Bone marrow (tissue), 2 donors: ENCODE measurements around the gene RRAS.
"Not testable (repeated sequence)": the region's sequence is repeated elsewhere in the genome, so short reads cannot be mapped to it uniquely, and the experiment has no call there.

Experiments used
- DNase-seq, 2 donors: peaks; one replicate each; lab custom pipeline; 2025; lab: John Stamatoyannopoulos, UW

RRAS gene

DNA sequence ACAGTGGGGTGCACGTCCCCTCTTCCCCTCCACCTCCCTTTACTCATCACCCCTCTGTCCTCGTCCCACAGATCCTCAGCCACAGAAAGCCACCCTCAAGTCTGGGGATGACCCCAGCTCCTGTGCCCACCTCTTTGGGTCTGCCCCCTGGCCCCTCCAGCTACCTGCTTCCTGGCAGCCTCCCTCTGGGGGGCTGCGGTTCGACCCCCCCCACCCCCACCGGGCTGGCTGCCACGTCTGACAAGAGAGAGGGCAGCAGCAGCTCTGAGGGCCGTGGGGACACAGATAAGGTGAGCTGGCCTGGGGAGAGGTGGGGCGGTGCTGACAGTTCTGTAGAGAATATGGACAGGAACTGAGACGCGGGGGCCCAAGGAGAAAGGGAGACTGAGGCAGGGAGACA, 14.6 kb upstream of the RRAS start:
- no peak for DNase-seq

DNA sequence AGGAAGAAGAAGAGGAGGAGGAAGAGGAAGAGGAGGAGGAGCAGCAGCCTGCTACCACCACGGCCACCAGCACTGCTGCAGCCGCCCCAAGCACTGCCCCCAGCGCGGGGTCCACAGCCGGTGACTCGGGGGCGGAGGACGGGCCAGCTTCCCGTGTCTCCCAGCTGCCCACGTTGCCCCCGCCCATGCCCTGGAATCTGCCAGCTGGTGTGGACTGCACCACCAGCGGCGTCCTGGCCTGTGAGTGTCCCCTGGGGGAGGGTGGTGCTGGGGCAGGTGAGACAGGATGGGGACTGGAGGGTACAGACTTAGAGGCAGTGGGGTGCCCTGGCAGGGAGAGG, 13.5 kb upstream of the RRAS start:
- DNase-seq: no peak

DNA sequence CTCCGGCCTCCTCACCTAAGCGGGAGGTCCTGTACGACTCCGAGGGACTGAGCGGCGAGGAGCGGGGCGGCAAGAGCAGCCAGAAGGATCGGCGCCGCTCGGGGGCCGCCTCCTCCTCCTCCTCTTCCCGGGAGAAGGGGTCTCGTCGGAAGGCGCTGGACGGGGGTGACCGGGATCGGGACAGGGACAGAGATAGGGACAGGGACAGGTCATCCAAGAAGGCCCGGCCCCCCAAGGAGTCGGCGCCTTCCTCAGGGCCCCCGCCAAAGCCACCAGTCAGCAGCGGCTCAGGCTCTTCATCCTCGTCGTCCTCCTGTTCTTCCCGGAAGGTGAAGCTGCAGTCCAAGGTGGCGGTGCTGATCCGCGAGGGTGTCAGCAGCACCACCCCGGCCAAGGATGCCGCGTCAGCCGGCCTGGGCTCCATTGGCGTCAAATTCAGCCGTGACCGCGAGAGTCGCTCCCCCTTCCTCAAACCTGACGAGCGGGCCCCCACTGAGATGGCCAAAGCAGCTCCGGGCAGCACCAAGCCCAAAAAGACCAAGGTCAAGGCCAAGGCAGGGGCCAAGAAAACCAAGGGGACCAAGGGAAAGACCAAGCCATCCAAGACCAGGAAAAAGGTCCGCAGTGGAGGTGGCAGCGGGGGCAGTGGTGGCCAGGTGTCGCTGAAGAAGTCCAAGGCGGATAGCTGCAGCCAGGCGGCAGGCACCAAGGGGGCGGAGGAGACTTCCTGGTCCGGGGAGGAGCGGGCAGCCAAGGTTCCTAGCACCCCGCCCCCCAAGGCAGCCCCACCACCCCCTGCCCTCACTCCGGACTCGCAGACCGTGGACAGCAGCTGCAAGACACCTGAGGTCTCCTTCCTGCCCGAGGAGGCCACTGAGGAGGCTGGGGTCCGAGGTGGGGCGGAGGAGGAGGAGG, 12.9 kb upstream of the RRAS start:
- no peak for DNase-seq

DNA sequence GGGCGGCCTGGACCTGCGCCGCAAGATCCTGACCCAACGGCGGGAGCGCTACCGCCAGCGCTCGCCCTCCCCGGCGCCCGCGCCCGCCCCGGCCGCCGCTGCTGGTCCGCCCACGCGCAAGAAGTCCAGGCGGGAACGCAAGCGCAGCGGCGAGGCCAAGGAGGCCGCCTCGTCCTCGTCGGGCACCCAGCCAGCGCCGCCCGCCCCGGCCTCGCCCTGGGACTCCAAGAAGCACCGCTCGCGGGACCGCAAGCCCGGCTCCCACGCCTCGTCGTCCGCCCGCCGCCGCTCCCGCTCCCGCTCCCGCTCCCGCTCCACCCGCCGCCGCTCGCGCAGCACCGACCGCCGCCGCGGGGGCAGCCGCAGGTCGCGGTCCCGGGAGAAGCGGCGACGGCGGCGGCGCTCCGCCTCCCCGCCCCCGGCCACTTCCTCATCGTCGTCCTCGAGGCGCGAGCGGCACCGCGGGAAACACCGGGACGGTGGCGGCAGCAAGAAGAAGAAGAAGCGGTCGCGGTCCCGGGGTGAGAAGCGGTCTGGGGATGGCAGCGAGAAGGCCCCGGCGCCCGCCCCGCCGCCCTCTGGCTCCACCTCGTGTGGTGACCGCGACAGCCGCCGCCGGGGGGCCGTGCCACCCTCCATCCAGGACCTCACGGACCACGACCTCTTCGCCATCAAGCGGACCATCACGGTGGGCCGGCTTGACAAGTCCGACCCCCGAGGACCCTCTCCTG, 12.0 kb upstream of the RRAS start:
- no peak for DNase-seq

DNA sequence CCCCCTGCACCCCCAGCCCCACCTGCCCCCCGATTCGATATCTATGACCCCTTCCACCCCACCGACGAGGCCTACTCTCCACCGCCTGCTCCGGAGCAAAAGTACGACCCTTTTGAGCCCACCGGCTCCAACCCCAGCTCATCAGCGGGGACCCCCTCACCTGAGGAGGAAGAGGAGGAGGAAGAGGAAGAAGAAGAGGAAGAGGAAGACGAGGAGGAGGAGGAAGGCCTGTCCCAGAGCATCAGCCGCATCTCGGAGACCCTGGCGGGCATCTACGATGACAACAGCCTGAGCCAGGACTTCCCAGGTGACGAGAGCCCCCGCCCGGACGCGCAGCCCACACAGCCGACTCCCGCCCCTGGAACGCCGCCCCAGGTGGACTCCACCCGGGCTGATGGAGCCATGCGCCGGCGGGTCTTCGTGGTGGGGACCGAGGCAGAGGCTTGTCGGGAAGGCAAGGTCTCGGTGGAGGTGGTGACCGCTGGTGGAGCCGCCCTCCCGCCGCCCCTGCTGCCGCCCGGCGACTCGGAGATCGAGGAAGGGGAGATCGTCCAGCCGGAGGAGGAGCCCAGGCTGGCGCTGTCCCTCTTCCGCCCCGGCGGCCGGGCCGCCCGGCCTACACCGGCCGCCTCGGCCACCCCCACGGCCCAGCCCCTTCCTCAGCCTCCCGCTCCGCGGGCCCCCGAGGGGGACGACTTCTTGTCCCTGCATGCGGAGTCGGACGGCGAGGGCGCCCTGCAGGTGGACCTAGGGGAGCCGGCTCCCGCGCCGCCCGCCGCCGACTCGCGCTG, 11.3 kb upstream of the RRAS start:
- no peak for DNase-seq

DNA sequence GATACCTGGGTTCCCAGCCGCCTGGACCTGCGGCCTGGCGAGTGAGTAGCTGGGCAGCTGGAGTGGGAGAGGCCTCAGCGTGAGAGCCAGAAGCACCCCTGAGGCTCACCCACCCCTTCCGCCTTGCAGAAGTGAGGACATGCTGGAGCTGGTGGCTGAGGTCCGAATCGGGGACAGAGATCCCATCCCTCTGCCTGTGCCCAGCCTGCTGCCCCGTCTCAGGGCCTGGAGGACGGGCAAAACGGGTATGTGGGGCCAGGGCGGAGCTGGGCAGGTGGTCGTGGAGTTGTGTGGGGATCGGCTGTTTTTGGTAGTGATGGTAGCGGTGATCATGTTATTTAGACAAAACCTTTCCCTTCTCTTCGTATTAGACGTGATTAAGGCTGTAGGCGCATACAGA, 6.6 kb upstream of the RRAS start:
- no peak for DNase-seq

DNA sequence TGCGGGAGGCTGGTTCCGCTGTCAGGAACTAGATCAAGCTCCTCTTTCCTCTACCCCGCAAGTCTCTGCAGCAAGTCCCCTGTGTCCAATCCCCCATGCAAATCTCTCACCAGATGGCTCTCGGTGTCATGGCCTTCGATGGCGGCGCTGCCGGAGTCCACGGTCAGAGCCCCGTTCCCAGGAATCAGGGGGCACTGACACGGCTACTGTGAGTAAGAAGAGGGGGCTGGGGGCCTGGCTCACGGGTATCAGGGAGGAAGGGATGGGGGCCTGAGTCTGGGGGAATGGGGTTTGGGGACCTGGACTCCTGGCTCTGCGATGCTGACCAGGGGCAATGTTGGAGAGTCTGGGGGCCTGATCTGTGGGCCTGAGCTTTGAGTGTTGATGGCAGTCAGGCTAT, 6.1 kb upstream of the RRAS start:
- DNase-seq: no peak

DNA sequence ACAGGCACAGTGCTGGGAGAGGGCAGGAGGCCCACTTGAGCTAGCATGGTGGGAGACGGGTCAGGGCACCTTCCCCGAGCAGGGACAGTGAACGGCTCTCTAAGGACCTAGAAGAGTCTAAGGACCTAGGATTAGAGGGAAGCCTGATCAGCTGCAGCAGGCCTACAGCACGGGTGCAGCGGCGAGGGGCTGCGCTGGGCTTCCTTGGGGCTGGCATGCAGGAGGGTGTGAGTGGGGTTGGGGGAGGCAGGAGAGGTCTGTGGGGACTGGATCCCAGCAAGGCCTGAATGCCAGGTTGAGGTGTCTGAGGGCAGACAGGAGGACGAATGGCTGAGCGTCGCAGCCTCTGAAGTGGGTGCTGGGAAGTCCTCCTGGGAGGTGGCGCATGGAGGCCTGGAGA, 5.6 kb upstream of the RRAS start:
- no peak for DNase-seq

DNA sequence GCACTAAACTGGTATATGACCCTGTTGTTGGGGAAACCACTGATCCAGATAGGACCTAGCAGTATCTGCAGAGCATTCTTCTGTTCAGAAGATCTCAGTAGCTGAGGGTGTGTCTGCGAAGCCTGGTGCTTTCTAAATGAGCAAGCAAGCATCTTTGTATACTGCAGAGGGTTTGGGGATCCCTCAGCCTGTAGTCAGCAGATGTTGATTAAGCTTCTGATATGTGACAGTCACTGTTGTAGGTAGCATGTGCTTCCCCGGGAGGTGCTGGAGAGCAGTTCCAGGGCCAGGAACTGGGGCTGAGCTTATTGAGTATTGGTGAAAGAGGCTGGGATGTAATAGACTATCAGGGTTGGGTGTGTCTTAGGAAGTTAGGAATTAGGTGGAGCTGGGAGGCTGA, 3.5 kb upstream of the RRAS start:
- DNase-seq: no peak

DNA sequence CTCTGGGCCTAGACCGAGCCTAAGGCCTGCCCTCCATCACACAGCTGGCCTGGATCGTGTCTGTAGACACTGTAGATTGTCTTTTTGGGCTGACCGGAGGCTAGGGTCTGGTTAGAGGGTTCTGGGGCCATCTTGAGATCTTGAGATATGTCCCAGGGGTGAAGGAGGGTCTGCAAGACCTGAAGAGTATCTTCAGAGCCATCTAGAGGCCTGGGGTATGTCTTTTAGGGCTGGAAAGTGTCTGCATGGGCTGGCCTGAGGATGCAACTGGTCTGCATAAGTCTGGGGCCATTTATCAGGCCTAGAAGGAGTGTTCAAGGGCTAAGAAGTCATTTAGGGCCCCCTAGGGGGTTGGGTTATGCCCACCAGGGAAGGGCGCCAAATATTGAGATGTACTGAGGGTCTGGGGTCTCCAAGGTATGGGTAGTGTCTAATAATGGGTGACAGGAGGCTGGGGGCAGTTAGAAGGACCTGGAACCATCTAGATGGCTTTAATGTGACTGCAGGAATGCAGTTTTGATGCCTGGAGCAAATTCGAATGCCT, 2.6 kb upstream of the RRAS start:
- peak in 1 of 2 donors; percentile 2 for DNase-seq

DNA sequence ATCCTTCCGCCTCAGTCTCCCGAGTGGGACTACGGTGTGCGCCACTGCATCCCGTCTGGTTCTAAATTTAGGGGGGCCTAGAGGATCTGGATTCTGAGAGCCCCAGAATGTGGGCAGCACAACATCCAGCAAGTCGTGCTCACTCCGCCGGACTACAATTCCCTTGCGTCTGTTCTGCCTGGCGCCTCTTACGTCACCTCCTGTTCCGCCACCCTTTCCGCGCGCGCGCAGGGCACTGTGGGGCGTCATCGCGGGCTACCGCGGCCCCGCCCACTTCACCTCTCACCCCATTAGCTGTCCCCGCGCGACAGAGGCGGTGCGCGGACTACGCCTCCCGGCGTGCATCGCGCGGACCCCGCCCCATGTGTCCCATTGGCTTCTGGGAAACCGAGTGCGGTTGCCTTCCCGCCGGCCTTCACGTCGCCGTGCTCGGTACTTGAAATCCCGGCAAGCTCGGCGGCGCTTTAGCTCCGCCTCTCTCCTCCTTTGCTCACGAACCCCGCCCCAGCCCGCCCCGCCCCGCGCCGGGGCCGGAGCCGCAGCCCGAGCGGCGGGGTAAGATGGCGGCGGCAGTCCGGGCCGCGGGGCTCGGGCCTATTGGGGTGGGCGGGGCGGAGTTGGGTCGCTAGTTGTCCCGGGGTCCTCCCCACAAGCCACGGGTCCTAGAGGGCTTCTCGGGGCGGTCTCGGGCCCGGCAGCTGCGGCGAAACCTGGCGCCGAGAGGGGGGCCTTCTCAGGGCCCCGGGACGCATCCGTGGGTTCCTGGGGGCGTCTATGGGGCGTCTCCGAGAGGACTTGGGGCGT, 1.9 kb upstream of the RRAS start, which contains the start of gene SCAF1:
Gene SCAF1 (plus strand): TSS at position 522 of the 804 bp plus-strand sequence. CDS start 2,818 bp downstream, outside the sequence.
- peak; percentile 91 to 98 for DNase-seq

DNA sequence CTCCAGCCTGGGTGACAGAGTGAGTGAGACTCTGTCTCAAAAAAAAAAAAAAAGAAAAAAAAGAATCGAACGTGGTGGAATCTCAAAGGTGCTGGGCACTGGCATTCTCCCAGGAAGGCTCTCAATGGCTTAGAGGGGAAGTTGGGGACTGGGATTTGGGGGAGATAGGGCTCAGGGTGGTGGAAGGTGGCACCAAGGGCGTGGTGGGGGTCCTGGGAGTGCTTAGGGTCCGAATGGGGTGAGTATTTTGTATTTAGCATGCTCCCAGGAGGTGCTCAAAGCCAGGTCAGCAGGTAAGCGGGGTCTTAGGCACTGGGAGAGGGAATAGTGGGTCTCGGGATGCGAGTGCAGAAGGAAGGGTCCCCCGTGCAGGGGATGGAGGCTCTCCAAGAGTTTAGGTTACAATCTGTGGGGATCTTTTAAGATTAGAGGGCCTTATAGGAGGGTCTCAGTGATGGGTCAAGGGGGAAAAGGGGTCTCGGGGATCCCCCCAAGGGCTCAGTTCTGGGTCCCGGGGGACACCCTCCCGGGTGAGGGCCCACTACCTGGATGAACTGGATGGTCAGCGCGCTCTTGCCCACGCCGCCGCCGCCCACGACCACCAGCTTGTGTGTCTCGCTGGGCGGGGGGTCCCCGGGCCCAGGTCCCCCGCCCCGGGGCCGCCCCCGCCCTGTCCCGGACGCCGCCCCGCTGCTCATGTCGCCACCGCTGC, 386 bp downstream of the RRAS start:
- no peak for DNase-seq

DNA sequence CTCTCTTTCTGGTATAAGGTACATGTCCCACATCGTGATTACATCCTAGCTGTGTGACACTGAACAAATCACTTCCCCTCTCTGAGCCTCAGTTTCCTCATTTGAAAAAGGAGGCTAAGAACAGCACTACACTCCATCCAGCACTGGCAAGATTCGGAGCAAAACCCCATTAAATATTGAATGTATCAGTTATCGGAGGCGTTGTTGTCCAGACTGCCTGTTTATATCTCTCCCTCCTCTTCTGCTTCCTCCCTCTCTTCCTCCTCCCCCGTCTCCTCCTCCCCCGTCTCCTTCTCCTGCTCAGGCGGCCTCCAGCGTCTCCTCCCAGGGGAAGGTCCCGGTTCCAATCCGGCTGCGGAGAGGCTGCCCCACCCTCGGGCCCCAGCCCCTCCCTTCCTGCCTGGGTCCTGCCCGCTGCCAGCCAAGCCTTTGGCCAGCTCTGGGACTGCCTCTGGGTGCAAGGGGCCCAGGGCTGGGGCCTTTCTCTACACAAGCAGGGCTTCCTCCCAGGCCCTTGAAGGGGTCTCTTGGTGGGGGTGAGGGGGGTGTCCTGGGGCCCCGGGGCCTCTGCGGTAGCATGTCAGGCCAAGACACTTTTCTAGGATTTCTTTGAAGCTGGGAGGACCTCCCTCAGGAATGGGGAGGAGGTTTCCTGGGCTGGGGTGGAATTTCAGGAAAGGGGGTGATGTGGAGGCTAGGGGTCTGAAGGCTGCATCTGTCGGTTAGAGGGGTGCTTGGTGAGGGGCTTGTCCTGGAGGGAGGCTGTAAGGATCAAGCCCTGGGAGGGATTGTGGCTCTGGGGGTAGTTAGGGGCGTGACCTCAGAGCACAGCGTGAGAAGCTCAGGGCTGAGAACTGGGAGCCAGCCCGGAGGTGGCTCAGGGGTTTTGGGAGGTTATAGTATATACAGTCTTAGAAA, 1.9 kb downstream of the RRAS start:
- peak in 1 of 2 donors; percentile 7 for DNase-seq

DNA sequence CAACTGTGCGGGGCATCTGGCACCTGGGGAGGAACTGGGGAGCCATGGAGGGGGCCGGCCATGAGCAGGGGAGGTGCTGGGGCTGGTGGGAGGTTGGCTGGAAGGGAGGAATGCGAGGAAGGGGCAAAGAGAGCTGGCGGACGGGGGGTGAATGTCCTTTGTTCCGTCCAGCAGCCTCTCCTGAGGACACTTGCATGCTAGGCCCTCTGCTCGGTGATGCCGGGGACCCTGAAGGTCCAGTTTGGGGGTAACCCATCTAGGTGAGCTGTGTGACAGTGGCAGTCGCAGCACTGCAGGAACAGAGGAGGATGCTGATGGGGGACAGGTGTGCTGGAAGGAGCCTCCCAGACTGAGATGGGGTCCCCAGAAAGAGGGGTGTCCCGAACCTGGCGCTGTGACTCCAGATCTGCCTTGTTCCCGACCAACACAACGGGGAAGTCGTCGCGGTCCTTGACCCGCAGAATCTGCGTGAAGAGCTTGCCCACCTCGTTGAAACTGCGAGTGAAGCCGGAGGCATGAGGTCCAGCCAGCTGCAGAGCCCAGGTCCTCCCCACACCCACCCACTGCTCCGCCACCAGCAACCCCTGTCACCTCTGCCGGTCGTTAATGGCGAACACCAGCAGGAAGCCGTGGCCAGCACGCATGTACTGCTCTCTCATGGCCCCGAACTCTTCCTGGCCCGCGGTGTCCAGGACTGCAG, 3.6 kb downstream of the RRAS start:
- DNase-seq: no peak

DNA sequence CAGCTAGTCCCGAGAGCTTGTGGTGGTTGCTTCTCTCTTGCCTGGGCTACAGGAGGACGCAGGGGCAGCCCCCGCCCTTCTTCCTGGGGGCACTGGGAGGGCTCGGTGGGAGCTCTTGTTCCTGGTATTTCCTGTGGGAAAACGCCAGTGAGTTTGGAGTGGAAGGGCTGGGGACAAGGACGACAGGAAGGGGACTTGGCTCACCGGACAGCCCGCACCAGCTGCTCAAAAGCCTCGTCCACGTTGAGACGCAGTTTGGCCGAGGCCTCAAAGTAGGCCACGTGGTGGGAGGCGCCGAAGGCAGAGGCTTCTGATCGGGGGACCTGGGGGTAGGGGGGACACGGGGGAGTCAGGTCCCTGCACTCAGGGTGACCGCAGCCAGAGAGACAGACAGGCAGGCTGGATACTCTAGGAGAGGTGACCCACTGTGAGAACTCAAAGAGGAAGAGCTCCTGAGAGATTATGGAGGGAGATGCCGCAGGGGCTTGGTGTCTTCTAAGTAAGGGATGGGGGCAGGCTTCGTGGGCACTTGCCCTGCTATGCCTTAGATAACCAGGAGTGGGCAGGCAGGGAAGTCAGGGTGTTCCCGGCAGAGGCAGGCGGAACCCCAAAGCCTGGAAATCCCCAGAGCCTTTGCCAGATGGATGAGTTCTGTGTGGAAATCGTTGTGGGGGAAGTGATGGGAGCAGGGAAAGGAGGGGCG, 4.3 kb downstream of the RRAS start:
- no peak for DNase-seq

DNA sequence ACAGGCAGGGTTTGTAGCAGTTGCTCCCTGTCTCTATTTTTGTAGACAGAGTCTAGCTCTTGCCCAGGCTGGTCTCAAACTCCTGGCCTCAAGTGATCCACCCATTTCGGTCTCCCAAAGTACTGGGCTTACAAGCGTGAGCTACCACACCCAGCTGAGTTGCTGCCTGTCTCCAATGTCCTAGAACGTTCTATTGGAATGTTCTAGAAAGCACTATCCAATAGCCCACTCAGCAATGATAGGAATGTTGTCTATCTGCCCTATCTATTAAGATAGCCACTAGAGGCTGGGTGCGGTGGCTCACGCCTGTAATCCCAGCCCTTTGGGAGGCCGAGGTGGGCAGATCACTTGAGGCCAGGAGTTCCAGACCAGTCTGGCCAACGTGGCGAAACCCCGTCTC, 6.7 kb downstream of the RRAS start:
- DNase-seq: not testable (repeated sequence)

DNA sequence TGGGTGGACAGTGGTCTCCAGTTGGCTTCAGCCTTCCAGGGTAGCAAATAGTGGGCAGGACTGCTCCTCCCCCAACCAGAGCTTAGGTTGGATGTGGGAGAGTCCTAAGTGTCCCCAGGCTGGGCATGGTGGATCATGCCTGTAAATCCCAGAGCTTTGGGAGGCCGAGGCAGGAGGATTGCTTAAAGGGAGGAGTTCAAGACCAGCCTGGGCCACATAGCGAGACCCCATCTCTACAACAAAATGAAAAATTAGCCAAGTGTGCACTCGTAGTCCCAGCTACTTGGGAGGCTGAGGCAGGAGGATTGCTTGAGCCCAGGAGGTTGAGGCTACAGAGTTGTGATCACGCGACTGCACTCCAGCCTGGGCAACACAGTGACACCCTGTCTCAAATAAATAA, 7.4 kb downstream of the RRAS start:
- DNase-seq: no peak

DNA sequence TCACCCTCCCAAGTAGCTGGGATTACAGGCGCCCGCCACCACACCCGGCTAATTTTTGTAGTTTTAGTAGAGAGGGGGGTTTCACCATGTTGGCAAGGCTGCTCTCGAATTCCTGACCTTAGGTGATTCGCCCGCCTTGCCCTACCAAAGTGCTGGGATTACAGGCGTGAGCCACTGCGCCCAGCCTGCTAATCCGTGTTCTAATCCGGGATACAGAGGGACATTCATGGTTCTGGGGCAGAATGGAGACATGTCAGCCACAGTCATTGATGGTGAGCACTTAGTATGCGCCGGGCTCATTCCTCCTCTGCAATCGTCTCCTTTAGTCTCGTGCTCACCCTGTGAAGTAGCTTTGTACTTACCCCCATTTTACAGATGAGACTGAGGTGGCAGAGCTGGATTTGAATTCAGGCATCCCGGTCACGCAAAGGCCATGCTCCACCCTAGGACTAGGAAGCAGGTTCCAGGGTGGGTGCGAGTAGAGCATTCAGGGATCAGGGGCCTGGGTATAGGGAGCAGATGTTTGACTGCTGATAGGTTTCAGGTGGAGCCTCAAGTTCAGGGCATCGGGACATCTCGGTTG, 8.2 kb downstream of the RRAS start:
- no peak for DNase-seq
